K562 (cell line): ENCODE data around the gene SART3. TPM values are rescaled to one million over a fixed set of nuclear protein-coding genes. Genes with fewer than 3 reads are reported as not detected.

Experiments used
- CCAR2 ChIP-seq: fragments of 200-400 bp; formaldehyde crosslinking; IDR thresholded peaks from 2 replicates; pipeline ENCODE4 v1.6.1; 2017; ENCODE audit warnings: mild to moderate bottlenecking, low read depth, low read length
- CGGBP1 ChIP-seq: fragments of 250-450 bp; sonication (Bioruptor Pico); IDR thresholded peaks from 2 replicates; pipeline ENCODE4 v1.9.0; 2021; ENCODE audit warnings: mild to moderate bottlenecking
- E2F3 ChIP-seq: fragments of 250-450 bp; sonication (Bioruptor Pico); IDR thresholded peaks from 2 replicates; pipeline ENCODE4 v1.4.0; 2020; ENCODE audit warnings: mild to moderate bottlenecking
- HNRNPH1 ChIP-seq: fragments of 200-400 bp; formaldehyde crosslinking; optimal IDR thresholded peaks from 2 replicates; pipeline ENCODE3; 2017; ENCODE audit warnings: low read depth, mild to moderate bottlenecking, low read length, moderate library complexity
- KLF16 ChIP-seq: IDR thresholded peaks from 2 replicates; pipeline ENCODE4 v1.6.1; 2016; ENCODE audit warnings: antibody characterized with exemption
- MCM7 ChIP-seq, 2 experiments: fragments of 450-650 bp; IDR thresholded peaks; 2 replicates each; pipeline ENCODE4 v1.6.1; 2016 to 2018
- MLLT1 ChIP-seq, 2 experiments: fragments of 450-650 bp; IDR thresholded peaks; 2 replicates each; pipeline ENCODE4 v1.6.1; 2016
- NFYB ChIP-seq: IDR thresholded peaks from 2 replicates; pipeline ENCODE4 v1.6.1; 2011; ENCODE audit warnings: mild to moderate bottlenecking, moderate library complexity; ENCODE audit not compliant: insufficient read length; ENCODE audit errors: extremely low read depth
- PHTF2 ChIP-seq: fragments of 250-450 bp; sonication (Bioruptor Pico); IDR thresholded peaks from 2 replicates; pipeline ENCODE4 v1.5.0; 2021; ENCODE audit warnings: mild to moderate bottlenecking
- RNF2 ChIP-seq: sonication (generic); IDR thresholded peaks from 2 replicates; pipeline ENCODE4 v1.6.1; 2016
- SMARCA5 ChIP-seq: fragments of 450-650 bp; IDR thresholded peaks from 2 replicates; pipeline ENCODE4 v1.6.1; 2016
- SUPT5H ChIP-seq: fragments of 450-650 bp; IDR thresholded peaks from 2 replicates; pipeline ENCODE4 v1.6.1; 2016
- TEAD1 ChIP-seq, 2 experiments: fragments of 450-650 bp in 1 of 2; sonication (generic) in 1 of 2; formaldehyde crosslinking; IDR thresholded peaks; 2 replicates each; pipeline versions ENCODE4 v1.4.0 to v1.8.0; 2020 to 2022; ENCODE audit warnings: mild to moderate bottlenecking in 2 of 2, missing genetic modification reagents in 1 of 2
- XRCC4 ChIP-seq: IDR thresholded peaks from one replicate; pipeline ENCODE4 v1.6.1; 2011; ENCODE audit not compliant: insufficient read depth, insufficient read length; ENCODE audit errors: extremely low read depth
- ZNF316 ChIP-seq: fragments of 450-650 bp; IDR thresholded peaks from 2 replicates; pipeline ENCODE4 v1.6.1; 2016
- polyA plus RNA-seq, 8 experiments: library from polyadenylated mRNA; depleted of rRNA in 4 of 8; stranded (reverse) in 5 of 8; unstranded in 3 of 8; fragments of >200 nt; fragmentation: Nextera tagmentation in 2 of 8; fragmentation: Illumina TruSeq in 1 of 8; extraction: Ambion mirVana in 2 of 8; extraction: Trizol in 1 of 8; gene quantifications; 2 replicates each; pipeline versions ENCODE4 v1.2.1 to v1.2.3, GENCODE V29; 2011 to 2014; ENCODE audit warnings: inconsistent platforms in 1 of 8, missing spikeins in 1 of 8
- total RNA-seq, 7 experiments: library from RNA; depleted of rRNA in 6 of 7; stranded (reverse); fragments of >200 nt in 6 of 7; fragmentation: Illumina TruSeq in 2 of 7; extraction: Trizol in 2 of 7; gene quantifications; 2 replicates each; pipeline versions ENCODE4 v1.2.1 to v1.2.3, GENCODE V29; 2011 to 2021; ENCODE audit warnings: low replicate concordance in 1 of 7
- TF ChIP-seq, protein P1 (sequence below): IDR thresholded peaks from 2 replicates; pipeline ENCODE4 v1.6.1; 2014; ENCODE audit warnings: antibody characterized with exemption
- TF ChIP-seq, protein P2 (sequence below): fragments of 200-800 bp; sonication (Bioruptor generic); IDR thresholded peaks from 2 replicates; pipeline ENCODE4 v1.6.1; 2017; ENCODE audit warnings: missing genetic modification characterization, missing compliant biosample characterization
- TF ChIP-seq, protein P3 (sequence below): fragments of 200-800 bp; sonication (Bioruptor generic); IDR thresholded peaks from 2 replicates; pipeline ENCODE4 v1.6.1; 2017; ENCODE audit warnings: missing genetic modification characterization, missing compliant biosample characterization
- TF ChIP-seq, protein P4 (sequence below): fragments of 450-650 bp; IDR thresholded peaks from 2 replicates; pipeline ENCODE4 v1.7.1; 2018; ENCODE audit warnings: mild to moderate bottlenecking, low read depth; ENCODE audit not compliant: partially characterized antibody
- TF ChIP-seq, protein P5 (sequence below): fragments of 450-650 bp; formaldehyde crosslinking; IDR thresholded peaks from 2 replicates; pipeline ENCODE4 v1.4.0; 2022; ENCODE audit warnings: missing genetic modification characterization

SART3 gene
- total and polyA plus RNA-seq, 9 of the 15 experiments (the other 6 are each of a cell fraction or from before 2014, with no cell fraction given): 8.9 to 167 (median 56.7) TPM

DNA sequence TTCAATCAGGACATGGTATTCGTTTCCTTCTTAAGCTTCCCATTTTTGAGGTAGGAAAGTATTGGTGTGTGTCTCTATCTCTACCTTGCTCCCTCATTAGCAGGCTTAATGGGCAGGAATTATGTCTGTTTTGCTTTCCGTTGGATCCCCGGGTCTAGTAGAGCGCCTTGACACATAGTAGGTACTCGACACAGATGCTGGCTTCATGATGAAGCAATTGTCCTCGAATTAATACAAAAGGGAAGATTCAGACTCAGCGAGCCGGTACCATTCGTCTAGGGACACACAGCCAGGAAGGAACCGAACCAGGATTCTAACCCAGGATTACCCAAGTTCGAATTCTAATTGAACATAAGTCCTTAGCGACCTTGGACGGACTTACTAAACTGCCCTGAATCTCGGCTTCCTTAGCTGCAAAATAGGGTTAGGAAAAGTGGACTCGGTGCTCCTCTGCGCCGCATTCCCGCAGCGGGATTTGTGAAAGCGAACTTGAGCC lies 927 bp upstream of the SART3 start (continued):
- TF ChIP-seq, protein P1, sequence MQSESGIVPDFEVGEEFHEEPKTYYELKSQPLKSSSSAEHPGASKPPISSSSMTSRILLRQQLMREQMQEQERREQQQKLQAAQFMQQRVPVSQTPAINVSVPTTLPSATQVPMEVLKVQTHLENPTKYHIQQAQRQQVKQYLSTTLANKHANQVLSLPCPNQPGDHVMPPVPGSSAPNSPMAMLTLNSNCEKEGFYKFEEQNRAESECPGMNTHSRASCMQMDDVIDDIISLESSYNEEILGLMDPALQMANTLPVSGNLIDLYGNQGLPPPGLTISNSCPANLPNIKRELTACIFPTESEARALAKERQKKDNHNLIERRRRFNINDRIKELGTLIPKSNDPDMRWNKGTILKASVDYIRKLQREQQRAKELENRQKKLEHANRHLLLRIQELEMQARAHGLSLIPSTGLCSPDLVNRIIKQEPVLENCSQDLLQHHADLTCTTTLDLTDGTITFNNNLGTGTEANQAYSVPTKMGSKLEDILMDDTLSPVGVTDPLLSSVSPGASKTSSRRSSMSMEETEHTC: no peak
- no peak for TF ChIP-seq RNF2
- peak; percentile 89 for TF ChIP-seq SUPT5H
- no peak for TF ChIP-seq XRCC4
- 0 out of 2 replicates have a peak, but pooled peaks have one; percentile 22 for TF ChIP-seq CGGBP1 (CRISPR knock-in tag)
- no peak for TF ChIP-seq MLLT1 (IDR thresholded peaks at IDR 0.05)
- no peak for TF ChIP-seq KLF16
- TF ChIP-seq, protein P2, sequence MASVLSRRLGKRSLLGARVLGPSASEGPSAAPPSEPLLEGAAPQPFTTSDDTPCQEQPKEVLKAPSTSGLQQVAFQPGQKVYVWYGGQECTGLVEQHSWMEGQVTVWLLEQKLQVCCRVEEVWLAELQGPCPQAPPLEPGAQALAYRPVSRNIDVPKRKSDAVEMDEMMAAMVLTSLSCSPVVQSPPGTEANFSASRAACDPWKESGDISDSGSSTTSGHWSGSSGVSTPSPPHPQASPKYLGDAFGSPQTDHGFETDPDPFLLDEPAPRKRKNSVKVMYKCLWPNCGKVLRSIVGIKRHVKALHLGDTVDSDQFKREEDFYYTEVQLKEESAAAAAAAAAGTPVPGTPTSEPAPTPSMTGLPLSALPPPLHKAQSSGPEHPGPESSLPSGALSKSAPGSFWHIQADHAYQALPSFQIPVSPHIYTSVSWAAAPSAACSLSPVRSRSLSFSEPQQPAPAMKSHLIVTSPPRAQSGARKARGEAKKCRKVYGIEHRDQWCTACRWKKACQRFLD (CRISPR knock-in tag): peak; percentile 20; the same call in 1 of the 2 replicates
- TF ChIP-seq, protein P3, sequence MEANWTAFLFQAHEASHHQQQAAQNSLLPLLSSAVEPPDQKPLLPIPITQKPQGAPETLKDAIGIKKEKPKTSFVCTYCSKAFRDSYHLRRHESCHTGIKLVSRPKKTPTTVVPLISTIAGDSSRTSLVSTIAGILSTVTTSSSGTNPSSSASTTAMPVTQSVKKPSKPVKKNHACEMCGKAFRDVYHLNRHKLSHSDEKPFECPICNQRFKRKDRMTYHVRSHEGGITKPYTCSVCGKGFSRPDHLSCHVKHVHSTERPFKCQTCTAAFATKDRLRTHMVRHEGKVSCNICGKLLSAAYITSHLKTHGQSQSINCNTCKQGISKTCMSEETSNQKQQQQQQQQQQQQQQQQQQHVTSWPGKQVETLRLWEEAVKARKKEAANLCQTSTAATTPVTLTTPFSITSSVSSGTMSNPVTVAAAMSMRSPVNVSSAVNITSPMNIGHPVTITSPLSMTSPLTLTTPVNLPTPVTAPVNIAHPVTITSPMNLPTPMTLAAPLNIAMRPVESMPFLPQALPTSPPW (CRISPR knock-in tag): no peak
- TF ChIP-seq HNRNPH1: no peak
- no peak for TF ChIP-seq MCM7 (IDR thresholded peaks at IDR 0.05)
- no peak for TF ChIP-seq CCAR2
- no peak for TF ChIP-seq ZNF316
- TF ChIP-seq E2F3 (CRISPR knock-in tag): no peak
- TF ChIP-seq, protein P4, sequence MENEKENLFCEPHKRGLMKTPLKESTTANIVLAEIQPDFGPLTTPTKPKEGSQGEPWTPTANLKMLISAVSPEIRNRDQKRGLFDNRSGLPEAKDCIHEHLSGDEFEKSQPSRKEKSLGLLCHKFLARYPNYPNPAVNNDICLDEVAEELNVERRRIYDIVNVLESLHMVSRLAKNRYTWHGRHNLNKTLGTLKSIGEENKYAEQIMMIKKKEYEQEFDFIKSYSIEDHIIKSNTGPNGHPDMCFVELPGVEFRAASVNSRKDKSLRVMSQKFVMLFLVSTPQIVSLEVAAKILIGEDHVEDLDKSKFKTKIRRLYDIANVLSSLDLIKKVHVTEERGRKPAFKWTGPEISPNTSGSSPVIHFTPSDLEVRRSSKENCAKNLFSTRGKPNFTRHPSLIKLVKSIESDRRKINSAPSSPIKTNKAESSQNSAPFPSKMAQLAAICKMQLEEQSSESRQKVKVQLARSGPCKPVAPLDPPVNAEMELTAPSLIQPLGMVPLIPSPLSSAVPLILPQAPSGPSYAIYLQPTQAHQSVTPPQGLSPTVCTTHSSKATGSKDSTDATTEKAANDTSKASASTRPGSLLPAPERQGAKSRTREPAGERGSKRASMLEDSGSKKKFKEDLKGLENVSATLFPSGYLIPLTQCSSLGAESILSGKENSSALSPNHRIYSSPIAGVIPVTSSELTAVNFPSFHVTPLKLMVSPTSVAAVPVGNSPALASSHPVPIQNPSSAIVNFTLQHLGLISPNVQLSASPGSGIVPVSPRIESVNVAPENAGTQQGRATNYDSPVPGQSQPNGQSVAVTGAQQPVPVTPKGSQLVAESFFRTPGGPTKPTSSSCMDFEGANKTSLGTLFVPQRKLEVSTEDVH: no peak
- TF ChIP-seq TEAD1 (CRISPR knock-in tag; IDR thresholded peaks at IDR 0.05): peak in 1 of 2 experiments; percentile 85; a peak in 1 of 4 replicates
- no peak for TF ChIP-seq PHTF2
- TF ChIP-seq SMARCA5: no peak
- TF ChIP-seq NFYB: no peak
- TF ChIP-seq, protein P5, sequence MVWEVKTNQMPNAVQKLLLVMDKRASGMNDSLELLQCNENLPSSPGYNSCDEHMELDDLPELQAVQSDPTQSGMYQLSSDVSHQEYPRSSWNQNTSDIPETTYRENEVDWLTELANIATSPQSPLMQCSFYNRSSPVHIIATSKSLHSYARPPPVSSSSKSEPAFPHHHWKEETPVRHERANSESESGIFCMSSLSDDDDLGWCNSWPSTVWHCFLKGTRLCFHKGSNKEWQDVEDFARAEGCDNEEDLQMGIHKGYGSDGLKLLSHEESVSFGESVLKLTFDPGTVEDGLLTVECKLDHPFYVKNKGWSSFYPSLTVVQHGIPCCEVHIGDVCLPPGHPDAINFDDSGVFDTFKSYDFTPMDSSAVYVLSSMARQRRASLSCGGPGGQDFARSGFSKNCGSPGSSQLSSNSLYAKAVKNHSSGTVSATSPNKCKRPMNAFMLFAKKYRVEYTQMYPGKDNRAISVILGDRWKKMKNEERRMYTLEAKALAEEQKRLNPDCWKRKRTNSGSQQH (CRISPR knock-in tag): no peak
